ENCODE measurements around the gene UCHL5.

DNA sequence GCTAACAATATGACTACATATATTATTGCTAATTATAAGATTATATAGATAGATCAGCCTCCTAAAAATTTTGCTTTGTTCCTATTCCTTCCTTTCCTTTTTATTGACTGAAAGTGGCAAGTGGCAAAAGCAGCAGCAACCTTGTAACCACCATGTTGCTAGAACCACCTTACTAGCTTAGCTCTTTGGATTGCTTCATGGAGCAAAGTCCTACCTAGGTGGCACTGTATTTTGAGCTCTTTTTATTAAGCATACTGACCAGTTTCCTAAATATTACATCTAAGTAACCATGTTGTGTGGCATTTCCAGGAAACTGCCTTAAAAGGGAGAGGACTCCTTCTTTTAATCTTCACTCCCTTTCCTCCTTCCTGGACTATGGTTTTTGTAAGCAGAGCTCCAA is 90.8 kb downstream of the UCHL5 start:
- TF ChIP-seq, protein P1, sequence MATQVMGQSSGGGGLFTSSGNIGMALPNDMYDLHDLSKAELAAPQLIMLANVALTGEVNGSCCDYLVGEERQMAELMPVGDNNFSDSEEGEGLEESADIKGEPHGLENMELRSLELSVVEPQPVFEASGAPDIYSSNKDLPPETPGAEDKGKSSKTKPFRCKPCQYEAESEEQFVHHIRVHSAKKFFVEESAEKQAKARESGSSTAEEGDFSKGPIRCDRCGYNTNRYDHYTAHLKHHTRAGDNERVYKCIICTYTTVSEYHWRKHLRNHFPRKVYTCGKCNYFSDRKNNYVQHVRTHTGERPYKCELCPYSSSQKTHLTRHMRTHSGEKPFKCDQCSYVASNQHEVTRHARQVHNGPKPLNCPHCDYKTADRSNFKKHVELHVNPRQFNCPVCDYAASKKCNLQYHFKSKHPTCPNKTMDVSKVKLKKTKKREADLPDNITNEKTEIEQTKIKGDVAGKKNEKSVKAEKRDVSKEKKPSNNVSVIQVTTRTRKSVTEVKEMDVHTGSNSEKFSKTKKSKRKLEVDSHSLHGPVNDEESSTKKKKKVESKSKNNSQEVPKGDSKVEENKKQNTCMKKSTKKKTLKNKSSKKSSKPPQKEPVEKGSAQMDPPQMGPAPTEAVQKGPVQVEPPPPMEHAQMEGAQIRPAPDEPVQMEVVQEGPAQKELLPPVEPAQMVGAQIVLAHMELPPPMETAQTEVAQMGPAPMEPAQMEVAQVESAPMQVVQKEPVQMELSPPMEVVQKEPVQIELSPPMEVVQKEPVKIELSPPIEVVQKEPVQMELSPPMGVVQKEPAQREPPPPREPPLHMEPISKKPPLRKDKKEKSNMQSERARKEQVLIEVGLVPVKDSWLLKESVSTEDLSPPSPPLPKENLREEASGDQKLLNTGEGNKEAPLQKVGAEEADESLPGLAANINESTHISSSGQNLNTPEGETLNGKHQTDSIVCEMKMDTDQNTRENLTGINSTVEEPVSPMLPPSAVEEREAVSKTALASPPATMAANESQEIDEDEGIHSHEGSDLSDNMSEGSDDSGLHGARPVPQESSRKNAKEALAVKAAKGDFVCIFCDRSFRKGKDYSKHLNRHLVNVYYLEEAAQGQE (IDR thresholded peaks at IDR 0.05; ENCODE audit: low read depth) = no peak
- TF ChIP-seq, protein P2, sequence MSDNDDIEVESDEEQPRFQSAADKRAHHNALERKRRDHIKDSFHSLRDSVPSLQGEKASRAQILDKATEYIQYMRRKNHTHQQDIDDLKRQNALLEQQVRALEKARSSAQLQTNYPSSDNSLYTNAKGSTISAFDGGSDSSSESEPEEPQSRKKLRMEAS (IDR thresholded peaks at IDR 0.05) = no peak
- TF ChIP-seq EP300 (IDR thresholded peaks at IDR 0.05; ENCODE audit: borderline replicate concordance) (no peak), TEAD4 (IDR thresholded peaks at IDR 0.05) (no peak), RAD21 (IDR thresholded peaks at IDR 0.05; ENCODE audit: low read depth) (no peak), TAF1 (IDR thresholded peaks at IDR 0.05; ENCODE audit: low read depth) (no peak), NFIC (IDR thresholded peaks at IDR 0.05) (no peak), YY1 (IDR thresholded peaks at IDR 0.05; ENCODE audit: low read depth) (no peak), CEBPB (IDR thresholded peaks at IDR 0.05) (no peak), TCF12 (IDR thresholded peaks at IDR 0.05; ENCODE audit: low read depth) (no peak), CREB1 (IDR thresholded peaks at IDR 0.05; ENCODE audit: low read depth) (no peak)
- TF ChIP-seq, protein P3, sequence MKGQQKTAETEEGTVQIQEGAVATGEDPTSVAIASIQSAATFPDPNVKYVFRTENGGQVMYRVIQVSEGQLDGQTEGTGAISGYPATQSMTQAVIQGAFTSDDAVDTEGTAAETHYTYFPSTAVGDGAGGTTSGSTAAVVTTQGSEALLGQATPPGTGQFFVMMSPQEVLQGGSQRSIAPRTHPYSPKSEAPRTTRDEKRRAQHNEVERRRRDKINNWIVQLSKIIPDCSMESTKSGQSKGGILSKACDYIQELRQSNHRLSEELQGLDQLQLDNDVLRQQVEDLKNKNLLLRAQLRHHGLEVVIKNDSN (IDR thresholded peaks at IDR 0.05) = no peak
